ENCODE results near the gene DOCK8. TPM values are rescaled to one million over a fixed set of nuclear protein-coding genes. Genes with fewer than 3 reads are reported as not detected.

DOCK8 gene
- total RNA-seq, 1 experiment from 2014 or later, result 15.2 TPM

DNA sequence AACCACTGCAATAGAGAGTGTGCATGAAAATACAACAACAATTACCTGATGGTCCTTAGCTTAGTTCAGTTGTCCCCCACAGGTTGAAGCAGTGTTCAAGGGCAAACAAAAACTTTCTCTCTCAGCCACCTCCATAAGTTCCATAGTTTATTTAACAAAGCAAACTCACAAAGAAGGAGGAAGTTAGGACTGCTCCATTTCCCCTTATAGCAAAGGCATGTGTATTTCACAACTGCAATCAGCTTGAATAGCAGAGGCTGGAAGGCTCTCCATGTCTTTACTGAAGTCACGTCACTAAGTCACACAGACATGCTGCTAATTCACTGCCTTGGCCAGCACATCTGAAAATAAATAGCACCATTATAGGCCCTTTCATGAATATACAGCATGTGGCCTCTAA is 43.3 kb downstream of the DOCK8 start:
- ChIA-PET CTCF (no interaction called here), POLR2A (no interaction called here)
- no peaks in the 10 kb centered on the region for H3K9me3 ChIP-seq

GRCh38 chr9:259405-260404 is 45.0 kb downstream of the DOCK8 start:
- no TSS peak for BruUV-seq (replicated peaks)
- no peaks in the 10 kb centered on the region for H3K36me3 Mint-ChIP-seq (ENCODE audit: insufficient read depth, unreplicated experiment)

More for the DNA sequence above, 43.3 kb downstream of the DOCK8 start:
- BruUV-seq (replicated peaks), result no TSS peak
- H3K27me3 ChIP-seq (replicated peaks; ENCODE audit: control insufficient read depth, insufficient read depth, low read length), result no peaks in the 10 kb centered on the region
- H3K4me1 ChIP-seq, result peaks cover 12% of the 10 kb centered on the region
- DNase-seq, result no peak
- Mint-ChIP-seq H3K27ac (ENCODE audit: unreplicated experiment) (no peak overlapping the region), H3K4me1 (ENCODE audit: low read depth, unreplicated experiment) (no peaks in the 10 kb centered on the region), H3K9me3 (ENCODE audit: unreplicated experiment) (no peaks in the 10 kb centered on the region), H3K36me3 (ENCODE audit: insufficient read depth, unreplicated experiment) (no peaks in the 10 kb centered on the region), H3K27me3 (ENCODE audit: insufficient read depth, unreplicated experiment) (no peaks in the 10 kb centered on the region), H3K4me3 (ENCODE audit: unreplicated experiment) (no peak overlapping the region)
- no peak for TF ChIP-seq CTCF (IDR thresholded peaks at IDR 0.05; ENCODE audit: insufficient read depth in 1 of 2, low read depth in 1 of 2, low read length in 1 of 2, severe bottlenecking in 1 of 2, unreplicated experiment in 1 of 2)
- H3K4me3 ChIP-seq (ENCODE audit: low read depth, low read length), result no peak overlapping the region
- intact Hi-C loops (cut with micrococcal nuclease; ENCODE audit: unreplicated experiment), result loop anchor here (1.0 to 5.0 kb wide), 2 partner anchors 15 to 36 kb away; no protein-coding TSS in a partner anchor
- no peaks in the 10 kb centered on the region for H3K36me3 ChIP-seq (ENCODE audit: control insufficient read depth, insufficient read depth, low read length)

GRCh38 chr9:264231-264630 is 49.6 kb downstream of the DOCK8 start:
- no TSS peak for BruUV-seq (replicated peaks)
- H3K9me3 Mint-ChIP-seq (ENCODE audit: unreplicated experiment), result no peaks in the 10 kb centered on the region
- H3K27me3 ChIP-seq (replicated peaks; ENCODE audit: control insufficient read depth, insufficient read depth, low read length), result no peaks in the 10 kb centered on the region

More at GRCh38 chr9:259405-260404, 45.0 kb downstream of the DOCK8 start:
- Histone ChIP-seq H3K4me3 (ENCODE audit: low read depth, low read length) (no peak overlapping the region), H3K4me1 (peaks cover 12% of the 10 kb centered on the region), H3K27me3 (replicated peaks; ENCODE audit: control insufficient read depth, insufficient read depth, low read length) (no peaks in the 10 kb centered on the region), H3K9me3 (no peaks in the 10 kb centered on the region), H3K36me3 (ENCODE audit: control insufficient read depth, insufficient read depth, low read length) (no peaks in the 10 kb centered on the region)
- no peak for TF ChIP-seq CTCF (IDR thresholded peaks at IDR 0.05; ENCODE audit: insufficient read depth in 1 of 2, low read depth in 1 of 2, low read length in 1 of 2, severe bottlenecking in 1 of 2, unreplicated experiment in 1 of 2)
- CTCF ChIA-PET, result no interaction called here
- intact Hi-C loops (cut with micrococcal nuclease; ENCODE audit: unreplicated experiment), result loop anchor here (5.0 kb wide), 1 partner anchor 37 kb away; no protein-coding TSS in a partner anchor
- DNase-seq, result no peak
- Mint-ChIP-seq H3K4me3 (ENCODE audit: unreplicated experiment) (no peak overlapping the region), H3K4me1 (ENCODE audit: low read depth, unreplicated experiment) (no peaks in the 10 kb centered on the region), H3K27me3 (ENCODE audit: insufficient read depth, unreplicated experiment) (no peaks in the 10 kb centered on the region), H3K27ac (ENCODE audit: unreplicated experiment) (no peak overlapping the region), H3K9me3 (ENCODE audit: unreplicated experiment) (no peaks in the 10 kb centered on the region)
- POLR2A ChIA-PET, result no interaction called here

More at GRCh38 chr9:264231-264630, 49.6 kb downstream of the DOCK8 start:
- intact Hi-C loops (cut with micrococcal nuclease; ENCODE audit: unreplicated experiment), result no loop called here
- Mint-ChIP-seq H3K4me3 (ENCODE audit: unreplicated experiment) (no peak overlapping the region), H3K4me1 (ENCODE audit: low read depth, unreplicated experiment) (peaks cover 7% of the 10 kb centered on the region), H3K36me3 (ENCODE audit: insufficient read depth, unreplicated experiment) (no peaks in the 10 kb centered on the region), H3K27ac (ENCODE audit: unreplicated experiment) (no peak overlapping the region), H3K27me3 (ENCODE audit: insufficient read depth, unreplicated experiment) (no peaks in the 10 kb centered on the region)
- H3K4me1 ChIP-seq, result peaks cover 16% of the 10 kb centered on the region
- no peak for TF ChIP-seq CTCF (IDR thresholded peaks at IDR 0.05; ENCODE audit: insufficient read depth in 1 of 2, low read depth in 1 of 2, low read length in 1 of 2, severe bottlenecking in 1 of 2, unreplicated experiment in 1 of 2)
- no peaks in the 10 kb centered on the region for H3K36me3 ChIP-seq (ENCODE audit: control insufficient read depth, insufficient read depth, low read length)
- CTCF ChIA-PET, result no interaction called here
- H3K9me3 ChIP-seq, result no peaks in the 10 kb centered on the region
- POLR2A ChIA-PET, result no interaction called here
- H3K4me3 ChIP-seq (ENCODE audit: low read depth, low read length), result no peak overlapping the region
- DNase-seq, result no peak

Data from Caco-2 (cell line).